ENCODE data around the gene COL23A1.
"Not testable (repeated sequence)": the region's sequence is repeated elsewhere in the genome, so short reads cannot be mapped to it uniquely, and the experiment has no call there.

COL23A1 gene

DNA sequence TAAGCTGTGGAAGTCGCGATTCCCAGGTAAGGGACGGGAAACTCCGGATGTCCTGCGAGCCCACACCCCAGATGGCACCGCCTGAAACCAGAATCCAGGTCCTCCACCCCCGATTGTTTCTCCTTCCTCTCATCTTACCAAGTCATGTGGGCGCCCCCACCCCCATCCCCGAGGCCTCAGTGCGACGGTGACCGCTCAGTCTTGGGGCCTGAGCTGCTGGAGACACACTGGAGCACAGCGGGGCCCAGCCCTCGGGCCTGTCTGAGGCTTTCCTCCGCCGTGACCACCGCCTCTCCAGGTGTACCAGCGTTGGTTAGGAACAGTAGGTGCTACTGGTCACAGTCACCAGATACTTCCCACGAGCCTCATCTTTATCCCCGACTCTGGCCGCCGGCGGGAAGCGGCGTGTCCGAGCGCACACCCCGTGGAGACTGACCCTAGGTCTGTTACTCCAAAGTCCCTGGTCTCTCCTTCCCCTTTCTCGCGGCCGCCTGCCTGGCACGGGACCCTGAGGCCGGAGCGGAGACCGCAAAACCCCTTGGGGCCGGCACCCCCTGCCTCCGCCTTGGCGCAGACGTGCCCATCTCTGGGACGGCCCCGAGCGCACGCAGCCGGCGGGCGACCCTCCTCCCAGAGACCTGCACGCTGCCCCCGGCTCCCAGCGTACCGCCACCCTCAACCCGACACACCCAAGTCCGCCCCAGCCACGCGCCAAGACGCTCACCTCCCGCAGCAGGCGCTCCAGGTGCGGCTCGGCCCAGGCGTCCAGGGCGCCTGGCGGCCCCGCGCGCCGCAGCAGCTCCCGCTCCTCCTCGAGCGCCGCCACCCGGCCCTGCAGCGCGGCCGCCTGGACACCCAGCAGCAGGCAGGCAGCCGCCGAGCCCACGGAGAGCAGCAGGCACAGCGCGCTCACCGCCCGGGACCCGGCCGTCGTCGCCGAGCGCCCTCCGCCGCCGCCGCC, 733 bp downstream of the COL23A1 start:
- TF ChIP-seq CTCF (IDR thresholded peaks at IDR 0.05; ENCODE audit: low read depth, low read length, missing control alignments), result no peak
- DNase-seq (ENCODE audit: low read depth), result no peak
- H3K4me3 ChIP-seq (ENCODE audit: low read depth, low read length), result no peak overlapping the region

GRCh38 chr5:178588769-178589168, 1.4 kb downstream of the COL23A1 start:
- TF ChIP-seq CTCF (IDR thresholded peaks at IDR 0.05; ENCODE audit: low read depth, low read length, missing control alignments), result no peak

GRCh38 chr5:178587763-178588611, 2.2 kb downstream of the COL23A1 start:
- H3K4me3 ChIP-seq (ENCODE audit: low read depth, low read length), result no peak overlapping the region
- TF ChIP-seq CTCF (IDR thresholded peaks at IDR 0.05; ENCODE audit: low read depth, low read length, missing control alignments), result no peak
- no peak for DNase-seq (ENCODE audit: low read depth)

More at GRCh38 chr5:178588769-178589168, 1.4 kb downstream of the COL23A1 start:
- no peak overlapping the region for H3K4me3 ChIP-seq (ENCODE audit: low read depth, low read length)
- no peak for DNase-seq (ENCODE audit: low read depth)

- no peak for TF ChIP-seq CTCF (IDR thresholded peaks at IDR 0.05; ENCODE audit: low read depth, low read length, missing control alignments)
- no peak for DNase-seq (ENCODE audit: low read depth)
- no peak overlapping the region for H3K4me3 ChIP-seq (ENCODE audit: low read depth, low read length)
Observed at GRCh38 chr5:178586396-178586795, 3.8 kb downstream of the COL23A1 start.

DNA sequence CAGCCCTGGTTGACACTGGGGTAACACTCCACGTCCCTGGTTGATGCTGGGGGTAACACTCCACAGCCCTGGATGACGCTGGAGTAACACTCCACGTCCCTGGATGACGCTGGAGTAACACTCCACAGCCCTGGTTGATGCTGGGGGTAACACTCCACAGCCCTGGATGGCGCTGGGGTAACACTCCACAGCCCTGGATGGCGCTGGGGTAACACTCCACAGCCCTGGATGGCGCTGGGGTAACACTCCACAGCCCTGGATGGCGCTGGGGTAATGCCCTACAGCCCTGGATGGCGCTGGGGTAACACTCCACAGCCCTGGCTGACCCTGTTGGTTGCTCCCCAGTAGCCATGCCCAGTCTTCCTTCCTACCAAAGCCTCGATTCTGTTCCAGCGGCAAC, 4.8 kb downstream of the COL23A1 start:
- H3K4me3 ChIP-seq (ENCODE audit: low read depth, low read length), result not testable (repeated sequence)
- DNase-seq (ENCODE audit: low read depth), result peak; percentile 16

DNA sequence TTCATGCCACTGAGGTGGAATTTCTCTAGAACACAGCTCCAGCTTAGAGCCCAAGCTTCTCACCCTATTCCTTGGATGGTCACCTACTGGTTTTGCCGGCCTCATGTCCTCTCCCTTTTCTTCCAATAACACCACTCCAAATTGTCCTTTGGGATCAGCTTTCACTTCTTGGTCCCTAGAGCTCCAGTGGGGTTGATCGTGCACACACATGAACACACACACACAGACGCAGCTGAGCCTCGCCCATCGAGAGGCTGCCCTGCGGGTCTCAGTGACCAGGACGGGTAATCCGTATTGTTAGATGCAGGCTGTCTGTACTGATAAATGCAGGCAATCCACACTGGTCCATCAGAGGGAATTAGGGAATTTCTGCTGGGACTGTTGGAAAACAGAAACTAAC, 6.9 kb downstream of the COL23A1 start:
- no peak for TF ChIP-seq CTCF (IDR thresholded peaks at IDR 0.05; ENCODE audit: low read depth, low read length, missing control alignments)
- no peak for DNase-seq (ENCODE audit: low read depth)
- H3K4me3 ChIP-seq (ENCODE audit: low read depth, low read length), result no peak overlapping the region

- H3K4me3 ChIP-seq (ENCODE audit: low read depth, low read length), result no peak overlapping the region
- no peak for DNase-seq (ENCODE audit: low read depth)
- TF ChIP-seq CTCF (IDR thresholded peaks at IDR 0.05; ENCODE audit: low read depth, low read length, missing control alignments), result no peak
Observed at GRCh38 chr5:178582291-178582690, 7.9 kb downstream of the COL23A1 start.
